Uterus (tissue), 4 donors: ENCODE results near the gene DNM3. TPM values are rescaled to one million over a fixed set of nuclear protein-coding genes. Genes with fewer than 3 reads are reported as not detected.

Experiments
- DNase-seq, 2 donors: peaks; one replicate each; pipeline ENCODE4 v3.0.0-alpha.2; 2019 to 2020
- H3K27ac ChIP-seq, 2 donors: fragments of 200-600 bp; sonication (generic); 1 replicate in 1 of 2; 2 replicates in 1 of 2; pipeline ENCODE4 v1.5.1; 2016 to 2018
- H3K27me3 ChIP-seq, 2 donors: fragments of 200-600 bp; sonication (generic); one replicate each; pipeline ENCODE4 v1.5.1; 2018 to 2019; ENCODE audit warnings: control low read depth in 1 of 2
- H3K36me3 ChIP-seq, 2 donors: fragments of 200-600 bp; sonication (generic); one replicate each; pipeline ENCODE4 v1.5.1; 2019; ENCODE audit warnings: control low read depth in 1 of 2
- H3K4me1 ChIP-seq, 2 donors: fragments of 200-600 bp; sonication (generic); one replicate each; pipeline ENCODE4 v1.5.1; 2018 to 2019; ENCODE audit warnings: control low read depth in 1 of 2
- H3K4me3 ChIP-seq, 2 donors: fragments of 200-600 bp; sonication (generic); 1 replicate in 1 of 2; 2 replicates in 1 of 2; pipeline ENCODE4 v1.5.1; 2018 to 2019; ENCODE audit warnings: mild to moderate bottlenecking in 1 of 2
- H3K9me3 ChIP-seq, 2 donors: fragments of 200-600 bp; sonication (generic); one replicate each; pipeline ENCODE4 v1.5.1; 2019; ENCODE audit warnings: control low read depth in 1 of 2
- POLR2A ChIP-seq, 2 donors: fragments of 450-650 bp; IDR thresholded peaks; one replicate each; pipeline ENCODE4 v1.6.1; 2016; ENCODE audit warnings: antibody characterized with exemption in 2 of 2, mild to moderate bottlenecking in 1 of 2, moderate library complexity in 1 of 2
- intact Hi-C: fragments of 100-400 bp; cut with DNase I; formaldehyde crosslinking; loops from one replicate; pipeline ENCODE4 v1.15.1; 2023; ENCODE audit warnings: low total_unique reads
- total RNA-seq, 4 donors: library from RNA; depleted of rRNA in 3 of 4; stranded (reverse); fragments of >200 nt in 3 of 4; gene quantifications; one replicate each; pipeline versions ENCODE4 v1.1.0 to v1.2.4, GENCODE V29; 2014 to 2023
- TF ChIP-seq, protein P1 (sequence below), 4 experiments: fragments of 200-600 bp in 2 of 4; fragments of 450-650 bp in 2 of 4; sonication (generic) in 2 of 4; IDR thresholded peaks; one replicate each; pipeline ENCODE4 v1.5.1; 2016 to 2019; ENCODE audit warnings: antibody characterized with exemption in 4 of 4, mild to moderate bottlenecking in 2 of 4, moderate library complexity in 1 of 4
- donor health status: DM: yes; HTN: yes; CAD: no.

Gene DNM3
- total RNA-seq, 4 donors from 2014 or later: 4.7 to 49.2 (median 14.6) TPM

GRCh38 chr1:172089768-172090510 lies 248.6 kb downstream of the DNM3 start:
- intact Hi-C loops: no loop called here
- Histone ChIP-seq H3K36me3 (no peaks in the 10 kb centered on the region), H3K4me1 (no peaks in the 10 kb centered on the region), H3K4me3 (no peak overlapping the region), H3K27me3 (no peaks in the 10 kb centered on the region), H3K9me3 (no peaks in the 10 kb centered on the region), H3K27ac (no peak overlapping the region)
- DNase-seq: peak; percentile 41 to 61
- no peak for TF ChIP-seq POLR2A (IDR thresholded peaks at IDR 0.05)
- TF ChIP-seq, protein P1, sequence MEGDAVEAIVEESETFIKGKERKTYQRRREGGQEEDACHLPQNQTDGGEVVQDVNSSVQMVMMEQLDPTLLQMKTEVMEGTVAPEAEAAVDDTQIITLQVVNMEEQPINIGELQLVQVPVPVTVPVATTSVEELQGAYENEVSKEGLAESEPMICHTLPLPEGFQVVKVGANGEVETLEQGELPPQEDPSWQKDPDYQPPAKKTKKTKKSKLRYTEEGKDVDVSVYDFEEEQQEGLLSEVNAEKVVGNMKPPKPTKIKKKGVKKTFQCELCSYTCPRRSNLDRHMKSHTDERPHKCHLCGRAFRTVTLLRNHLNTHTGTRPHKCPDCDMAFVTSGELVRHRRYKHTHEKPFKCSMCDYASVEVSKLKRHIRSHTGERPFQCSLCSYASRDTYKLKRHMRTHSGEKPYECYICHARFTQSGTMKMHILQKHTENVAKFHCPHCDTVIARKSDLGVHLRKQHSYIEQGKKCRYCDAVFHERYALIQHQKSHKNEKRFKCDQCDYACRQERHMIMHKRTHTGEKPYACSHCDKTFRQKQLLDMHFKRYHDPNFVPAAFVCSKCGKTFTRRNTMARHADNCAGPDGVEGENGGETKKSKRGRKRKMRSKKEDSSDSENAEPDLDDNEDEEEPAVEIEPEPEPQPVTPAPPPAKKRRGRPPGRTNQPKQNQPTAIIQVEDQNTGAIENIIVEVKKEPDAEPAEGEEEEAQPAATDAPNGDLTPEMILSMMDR (IDR thresholded peaks at IDR 0.05): peak; percentile 55 to 70 (median 64)

GRCh38 chr1:172090511-172090817 lies 249.2 kb downstream of the DNM3 start:
- Histone ChIP-seq H3K27ac (no peak overlapping the region), H3K9me3 (no peaks in the 10 kb centered on the region), H3K4me1 (no peaks in the 10 kb centered on the region), H3K27me3 (no peaks in the 10 kb centered on the region), H3K36me3 (no peaks in the 10 kb centered on the region), H3K4me3 (no peak overlapping the region)
- TF ChIP-seq, protein P1 (IDR thresholded peaks at IDR 0.05): no peak
- TF ChIP-seq POLR2A (IDR thresholded peaks at IDR 0.05): no peak
- intact Hi-C loops: no loop called here
- DNase-seq: no peak

GRCh38 chr1:172095846-172096245 lies 254.5 kb downstream of the DNM3 start:
- H3K4me1 ChIP-seq: no peaks in the 10 kb centered on the region
- no peaks in the 10 kb centered on the region for H3K9me3 ChIP-seq
- TF ChIP-seq, protein P1 (IDR thresholded peaks at IDR 0.05): no peak
- no peak for TF ChIP-seq POLR2A (IDR thresholded peaks at IDR 0.05)
- no peak overlapping the region for H3K4me3 ChIP-seq
- intact Hi-C loops: no loop called here
- H3K27me3 ChIP-seq: no peaks in the 10 kb centered on the region
- no peak overlapping the region for H3K27ac ChIP-seq
- no peak for DNase-seq
- H3K36me3 ChIP-seq: no peaks in the 10 kb centered on the region

- DNase-seq: no peak
- Histone ChIP-seq H3K36me3 (no peaks in the 10 kb centered on the region), H3K4me1 (no peaks in the 10 kb centered on the region), H3K9me3 (no peaks in the 10 kb centered on the region), H3K4me3 (no peak overlapping the region), H3K27me3 (no peaks in the 10 kb centered on the region), H3K27ac (no peak overlapping the region)
- no peak for TF ChIP-seq POLR2A (IDR thresholded peaks at IDR 0.05)
- TF ChIP-seq, protein P1 (IDR thresholded peaks at IDR 0.05): no peak
- intact Hi-C loops: no loop called here
These were observed 263.9 kb downstream of the DNM3 start for GRCh38 chr1:172105230-172105629.

GRCh38 chr1:172107316-172107975 lies 266.1 kb downstream of the DNM3 start:
- Histone ChIP-seq H3K27me3 (no peaks in the 10 kb centered on the region), H3K9me3 (no peaks in the 10 kb centered on the region), H3K36me3 (no peaks in the 10 kb centered on the region), H3K27ac (peak overlapping the region in 1 of 2 donors; percentile 14), H3K4me1 (no peaks in the 10 kb centered on the region), H3K4me3 (no peak overlapping the region)
- TF ChIP-seq POLR2A (IDR thresholded peaks at IDR 0.05): no peak
- TF ChIP-seq, protein P1 (IDR thresholded peaks at IDR 0.05): no peak
- intact Hi-C loops: no loop called here
- DNase-seq: no peak
